COLO668 (cell line): ENCODE results near the gene ASMTL.
"Not testable (repeated sequence)": the region's sequence is repeated elsewhere in the genome, so short reads cannot be mapped to it uniquely, and the experiment has no call there.

Experiments used
- DNase-seq: peaks from one replicate; lab custom pipeline; 2025; ENCODE audit not compliant: unreplicated experiment; lab: John Stamatoyannopoulos, UW

ASMTL gene

GRCh38 chrX:1442016-1442665 is 10.6 kb downstream of the ASMTL start:
- DNase-seq: no peak

GRCh38 chrX:1440506-1440905 is 12.2 kb downstream of the ASMTL start:
- DNase-seq: no peak

GRCh38 chrX:1435241-1435895 is 17.3 kb downstream of the ASMTL start:
- DNase-seq: no peak

- no peak for DNase-seq
These were observed 17.9 kb downstream of the ASMTL start for GRCh38 chrX:1434871-1435240.

- no peak for DNase-seq
These were observed 18.9 kb downstream of the ASMTL start for GRCh38 chrX:1433646-1434357.

- DNase-seq: no peak
These were observed 22.3 kb downstream of the ASMTL start for GRCh38 chrX:1430451-1430850.

GRCh38 chrX:1427756-1428155 is 25.0 kb downstream of the ASMTL start:
- no peak for DNase-seq

- DNase-seq: not testable (repeated sequence)
These were observed 26.4 kb downstream of the ASMTL start for GRCh38 chrX:1426321-1426720.

- no peak for DNase-seq
These were observed 27.3 kb downstream of the ASMTL start for GRCh38 chrX:1425381-1425780.

- no peak for DNase-seq
These were observed 28.4 kb downstream of the ASMTL start for GRCh38 chrX:1424147-1424851.

GRCh38 chrX:1423215-1423614 is 29.5 kb downstream of the ASMTL start:
- DNase-seq: no peak

- no peak for DNase-seq
These were observed 30.6 kb downstream of the ASMTL start for GRCh38 chrX:1422135-1422465.

- DNase-seq: no peak
These were observed 31.1 kb downstream of the ASMTL start for GRCh38 chrX:1421433-1422134.

- no peak for DNase-seq
These were observed 32.3 kb downstream of the ASMTL start for GRCh38 chrX:1420371-1420770.

- DNase-seq: no peak
These were observed 33.0 kb downstream of the ASMTL start for GRCh38 chrX:1419545-1420355.

- DNase-seq: no peak
These were observed 33.7 kb downstream of the ASMTL start for GRCh38 chrX:1418901-1419544.

- DNase-seq: no peak
These were observed 34.6 kb downstream of the ASMTL start for GRCh38 chrX:1417921-1418771.

- DNase-seq: no peak
These were observed 35.5 kb downstream of the ASMTL start for GRCh38 chrX:1416965-1417760.
